Neural progenitor cell (in vitro differentiated cells): Measurements from ENCODE around the gene ZNF577. TPM values are rescaled to one million over a fixed set of nuclear protein-coding genes. Genes with fewer than 3 reads are reported as not detected.

Source experiments
- DNase-seq: peaks from one replicate; pipeline ENCODE4 v3.0.0-alpha.2; 2016; ENCODE audit warnings: low spot score
- H2AFZ ChIP-seq: fragments of 200-600 bp; sonication (generic); replicated peaks from 2 replicates; pipeline ENCODE4 v1.6.1; 2016; ENCODE audit warnings: antibody characterized with exemption
- H3F3A ChIP-seq: fragments of 200-600 bp; sonication (generic); 2 replicates; pipeline ENCODE4 v1.6.1; 2016; ENCODE audit warnings: antibody characterized with exemption, low read depth
- H3K27ac ChIP-seq: fragments of 200-600 bp; sonication (generic); 2 replicates; pipeline ENCODE4 v1.5.1; 2016; ENCODE audit warnings: mild to moderate bottlenecking
- H3K27me3 ChIP-seq: fragments of 200-600 bp; sonication (generic); 2 replicates; pipeline ENCODE4 v1.6.1; 2016; ENCODE audit warnings: mild to moderate bottlenecking, moderate library complexity
- H3K36me3 ChIP-seq: fragments of 200-600 bp; sonication (generic); 2 replicates; pipeline ENCODE4 v1.5.1; 2016
- H3K4me1 ChIP-seq: fragments of 200-600 bp; sonication (generic); 2 replicates; pipeline ENCODE4 v1.6.1; 2016; ENCODE audit warnings: mixed run types
- H3K4me2 ChIP-seq: fragments of 200-600 bp; sonication (generic); 2 replicates; pipeline ENCODE4 v1.6.1; 2016
- H3K4me3 ChIP-seq: fragments of 200-600 bp; sonication (generic); 2 replicates; pipeline ENCODE4 v1.5.1; 2016
- H3K79me2 ChIP-seq: fragments of 200-600 bp; sonication (generic); 2 replicates; pipeline ENCODE4 v1.6.1; 2016; ENCODE audit warnings: low read depth
- H3K9ac ChIP-seq: fragments of 200-600 bp; sonication (generic); 2 replicates; pipeline ENCODE4 v1.6.1; 2016
- H3K9me3 ChIP-seq: fragments of 200-600 bp; sonication (generic); 2 replicates; pipeline ENCODE4 v1.5.1; 2016; ENCODE audit warnings: low read depth
- H4K20me1 ChIP-seq: fragments of 200-600 bp; sonication (generic); 2 replicates; pipeline ENCODE4 v1.6.1; 2016; ENCODE audit warnings: low read depth
- H3K27ac Mint-ChIP-seq: 3 replicates; pipeline ENCODE4 v1.8.0; 2021; ENCODE audit warnings: mixed read lengths
- H3K27me3 Mint-ChIP-seq: 2 replicates; pipeline ENCODE4 v1.8.0; 2022; ENCODE audit warnings: low read depth, mild to moderate bottlenecking, inconsistent platforms, moderate library complexity, mixed read lengths; ENCODE audit not compliant: insufficient read depth
- H3K36me3 Mint-ChIP-seq: 3 replicates; pipeline ENCODE4 v1.8.0; 2021; ENCODE audit warnings: mixed read lengths
- H3K4me1 Mint-ChIP-seq: 3 replicates; pipeline ENCODE4 v1.8.0; 2021; ENCODE audit warnings: mixed read lengths
- H3K4me3 Mint-ChIP-seq: 3 replicates; pipeline ENCODE4 v1.8.0; 2021; ENCODE audit warnings: mild to moderate bottlenecking, moderate library complexity, mixed read lengths
- H3K9me3 Mint-ChIP-seq: 3 replicates; pipeline ENCODE4 v1.8.0; 2020; ENCODE audit warnings: mixed read lengths
- CTCF ChIP-seq: fragments of 200-600 bp; sonication (generic); IDR thresholded peaks from 2 replicates; pipeline ENCODE4 v1.5.1; 2017; ENCODE audit warnings: antibody characterized with exemption, mild to moderate bottlenecking
- EZH2 ChIP-seq: fragments of 200-600 bp; sonication (generic); IDR thresholded peaks from 2 replicates; pipeline ENCODE4 v1.6.1; 2017; ENCODE audit warnings: antibody characterized with exemption, mild to moderate bottlenecking, moderate library complexity
- EZH2phosphoT487 ChIP-seq: fragments of 200-600 bp; sonication (generic); IDR thresholded peaks from 2 replicates; pipeline ENCODE4 v1.6.1; 2017; ENCODE audit warnings: antibody characterized with exemption
- total RNA-seq: library from RNA; depleted of rRNA; stranded (reverse); fragments of >200 nt; gene quantifications from 2 replicates; pipeline ENCODE4 v1.2.3, GENCODE V29; 2015; ENCODE audit warnings: low replicate concordance

The ZNF577 gene
- total RNA-seq, 1 donor from 2014 or later = 47.7 TPM

GRCh38 chr19:51926784-51927741 lies 39.3 kb upstream of the ZNF577 start, which contains the start of gene ZNF613:
TSS of gene ZNF613 (plus strand) at chr19:51927472. CDS start at chr19:51936221, 8,749 bp downstream.
- H3K4me2 ChIP-seq = peak within 1 kb of the TSS; percentile 76
- Mint-ChIP-seq H3K36me3 (peaks cover 45% of the 10 kb centered on the region), H3K4me1 (peaks cover 10% of the 10 kb centered on the region), H3K27me3 (peaks cover 5% of the 10 kb centered on the region), H3K9me3 (peaks cover 62% of the 10 kb centered on the region), H3K27ac (peak within 1 kb of the TSS; percentile 95), H3K4me3 (peak within 1 kb of the TSS; percentile 99)
- peak; percentile 21 for TF ChIP-seq EZH2
- peak; percentile 47 for TF ChIP-seq CTCF
- TF ChIP-seq EZH2phosphoT487 = no peak
- no peaks in the 10 kb centered on the region for H3K4me1 ChIP-seq
- peaks cover 30% of the 10 kb centered on the region for H3K79me2 ChIP-seq
- peak within 1 kb of the TSS; percentile 79 for H3K9ac ChIP-seq
- peak within 1 kb of the TSS; percentile 100 for H2AFZ ChIP-seq
- H3K27me3 ChIP-seq = no peaks in the 10 kb centered on the region
- H4K20me1 ChIP-seq = no peaks in the 10 kb centered on the region
- no peaks in the 10 kb centered on the region for H3F3A ChIP-seq
- DNase-seq = peak; percentile 92
- peak within 1 kb of the TSS; percentile 68 for H3K27ac ChIP-seq
- H3K36me3 ChIP-seq = peaks cover 18% of the 10 kb centered on the region
- H3K9me3 ChIP-seq = peaks cover 18% of the 10 kb centered on the region
- peak within 1 kb of the TSS; percentile 96 for H3K4me3 ChIP-seq

GRCh38 chr19:51926426-51926783 lies 38.7 kb upstream of the ZNF577 start:
- peaks cover 21% of the 10 kb centered on the region for H3K9me3 ChIP-seq
- H3K27ac ChIP-seq = no peak overlapping the region
- peaks cover 18% of the 10 kb centered on the region for H3K36me3 ChIP-seq
- H3K79me2 ChIP-seq = peaks cover 30% of the 10 kb centered on the region
- peaks cover 10% of the 10 kb centered on the region for H3K4me1 Mint-ChIP-seq
- H3K27me3 ChIP-seq = no peaks in the 10 kb centered on the region
- peak overlapping the region; percentile 96 for H3K4me3 ChIP-seq
- H3K9ac ChIP-seq = no peak overlapping the region
- H3K4me1 ChIP-seq = no peaks in the 10 kb centered on the region
- peak overlapping the region; percentile 100 for H2AFZ ChIP-seq
- peak overlapping the region; percentile 76 for H3K4me2 ChIP-seq
- no peaks in the 10 kb centered on the region for H4K20me1 ChIP-seq
- TF ChIP-seq EZH2phosphoT487 (no peak), EZH2 (no peak), CTCF (no peak)
- peaks cover 63% of the 10 kb centered on the region for H3K9me3 Mint-ChIP-seq
- H3K4me3 Mint-ChIP-seq = peak overlapping the region; percentile 99
- peaks cover 5% of the 10 kb centered on the region for H3K27me3 Mint-ChIP-seq
- no peaks in the 10 kb centered on the region for H3F3A ChIP-seq
- H3K27ac Mint-ChIP-seq = peak overlapping the region; percentile 95
- H3K36me3 Mint-ChIP-seq = peaks cover 39% of the 10 kb centered on the region
- no peak for DNase-seq

GRCh38 chr19:51921949-51922348 lies 34.2 kb upstream of the ZNF577 start:
- Mint-ChIP-seq H3K4me3 (no peak overlapping the region), H3K27ac (no peak overlapping the region), H3K27me3 (peaks cover 4% of the 10 kb centered on the region), H3K4me1 (no peaks in the 10 kb centered on the region), H3K36me3 (peaks cover 12% of the 10 kb centered on the region), H3K9me3 (peaks cover 83% of the 10 kb centered on the region)
- Histone ChIP-seq H3K4me1 (no peaks in the 10 kb centered on the region), H3K9ac (no peak overlapping the region), H4K20me1 (no peaks in the 10 kb centered on the region), H3K79me2 (no peaks in the 10 kb centered on the region), H3K27ac (no peak overlapping the region), H3K36me3 (no peaks in the 10 kb centered on the region), H3K4me2 (no peak overlapping the region), H2AFZ (no peak overlapping the region), H3K27me3 (no peaks in the 10 kb centered on the region), H3F3A (no peaks in the 10 kb centered on the region), H3K4me3 (no peak overlapping the region), H3K9me3 (peaks cover 32% of the 10 kb centered on the region)
- TF ChIP-seq EZH2phosphoT487 = no peak
- TF ChIP-seq CTCF = no peak
- no peak for TF ChIP-seq EZH2
- DNase-seq = no peak
